OCI-LY7 (cell line): Measurements from ENCODE around the gene TSR1. TPM values are rescaled to one million over a fixed set of nuclear protein-coding genes. Genes with fewer than 3 reads are reported as not detected.
A peak's percentile ranks its signal among the peaks of the same experiment; 100 is the strongest.

Source experiments
- BruUV-seq: library from RNA; stranded (reverse); fragments of 400-500 nt; replicated peaks from 2 replicates; lab custom pipeline; 2021; lab: Mats Ljungman, UMichigan
- CTCF ChIA-PET: fragments of 300-600 bp; sonication (Branson Sonifier 250); formaldehyde crosslinking; loops from one replicate; lab custom pipeline; 2022; ENCODE audit warnings: antibody characterized with exemption; ENCODE audit not compliant: unreplicated experiment; lab: Charles Lee
- POLR2A ChIA-PET: fragments of 300-600 bp; sonication (Branson Sonifier 250); formaldehyde crosslinking; loops from one replicate; lab custom pipeline; 2022; ENCODE audit warnings: antibody characterized with exemption; lab: Charles Lee
- DNase-seq: peaks from one replicate; pipeline ENCODE4 v3.0.0-alpha.2; 2015; ENCODE audit warnings: low spot score
- H2AFZ ChIP-seq: fragments of 200-600 bp; sonication (generic), shearing (Covaris generic); 2 replicates; pipeline ENCODE4 v1.6.1; 2014; ENCODE audit warnings: mild to moderate bottlenecking, antibody characterized with exemption, low read length, moderate library complexity
- H3K27ac ChIP-seq: fragments of 200-600 bp; sonication (generic); 2 replicates; pipeline ENCODE4 v1.5.1; 2014; ENCODE audit warnings: mixed run types, low read depth, mild to moderate bottlenecking, moderate library complexity, low read length, inconsistent platforms; ENCODE audit not compliant: poor library complexity, severe bottlenecking
- H3K36me3 ChIP-seq: fragments of 200-600 bp; sonication (generic); 2 replicates; pipeline ENCODE4 v1.6.1; 2014; ENCODE audit warnings: mild to moderate bottlenecking, antibody characterized with exemption, low read length, moderate library complexity, mixed read lengths; ENCODE audit not compliant: insufficient read depth
- H3K4me1 ChIP-seq: fragments of 200-600 bp; sonication (generic); 2 replicates; pipeline ENCODE4 v1.5.1; 2014; ENCODE audit warnings: mild to moderate bottlenecking, low read length; ENCODE audit not compliant: insufficient read depth, poor library complexity, severe bottlenecking
- H3K4me2 ChIP-seq: fragments of 200-600 bp; sonication (generic); 2 replicates; pipeline ENCODE4 v1.6.1; 2014; ENCODE audit warnings: mild to moderate bottlenecking, low read length
- H3K4me3 ChIP-seq: fragments of 200-600 bp; sonication (generic); 2 replicates; pipeline ENCODE4 v1.5.1; 2014; ENCODE audit warnings: mild to moderate bottlenecking, low read depth, low read length; ENCODE audit not compliant: poor library complexity, severe bottlenecking
- H3K79me2 ChIP-seq: fragments of 200-600 bp; sonication (generic); 2 replicates; pipeline ENCODE4 v1.6.1; 2016; ENCODE audit warnings: low read depth, mild to moderate bottlenecking, low read length, moderate library complexity, mixed read lengths; ENCODE audit not compliant: insufficient read depth
- H3K9me2 ChIP-seq: fragments of 200-600 bp; sonication (generic); 2 replicates; pipeline ENCODE4 v1.6.1; 2016; ENCODE audit warnings: mild to moderate bottlenecking, low read length, mixed read lengths; ENCODE audit not compliant: insufficient read depth
- H3K9me3 ChIP-seq: fragments of 200-600 bp; sonication (generic); 2 replicates; pipeline ENCODE4 v1.6.1; 2014; ENCODE audit warnings: mild to moderate bottlenecking, mixed run types, low read length, mixed read lengths
- H4K20me1 ChIP-seq: fragments of 200-600 bp; sonication (generic); 2 replicates; pipeline ENCODE4 v1.6.1; 2014; ENCODE audit warnings: mild to moderate bottlenecking, antibody characterized with exemption, low read length, moderate library complexity, mixed read lengths; ENCODE audit not compliant: insufficient read depth
- EZH2phosphoT487 ChIP-seq: fragments of 200-600 bp; sonication (generic); IDR thresholded peaks from 2 replicates; pipeline ENCODE4 v1.6.1; 2018; ENCODE audit warnings: low read depth, borderline replicate concordance, mild to moderate bottlenecking, mixed run types, antibody characterized with exemption, low read length, moderate library complexity, mixed read lengths
- intact Hi-C: fragments of 100-400 bp; cut with micrococcal nuclease; formaldehyde crosslinking; loops from one replicate; pipeline ENCODE4 v1.10.0; 2022; ENCODE audit not compliant: unreplicated experiment
- total RNA-seq, 2 experiments: library from RNA; depleted of rRNA in 1 of 2; stranded (reverse); fragments of >200 nt in 1 of 2; shearing (Covaris generic) in 1 of 2; gene quantifications; 2 replicates each; pipeline ENCODE4 v1.2.3, GENCODE V29; 2014 to 2022
- TF ChIP-seq, protein P1 (sequence below): fragments of 200-600 bp; sonication (generic); conservative IDR thresholded peaks from 2 replicates; pipeline ENCODE4 v1.5.1; 2014; ENCODE audit warnings: mild to moderate bottlenecking, antibody characterized with exemption, low read length, moderate library complexity, mixed read lengths

TSR1 gene
- total RNA-seq, 2 experiments from 2014 or later = 58.7 to 85.8 TPM

DNA sequence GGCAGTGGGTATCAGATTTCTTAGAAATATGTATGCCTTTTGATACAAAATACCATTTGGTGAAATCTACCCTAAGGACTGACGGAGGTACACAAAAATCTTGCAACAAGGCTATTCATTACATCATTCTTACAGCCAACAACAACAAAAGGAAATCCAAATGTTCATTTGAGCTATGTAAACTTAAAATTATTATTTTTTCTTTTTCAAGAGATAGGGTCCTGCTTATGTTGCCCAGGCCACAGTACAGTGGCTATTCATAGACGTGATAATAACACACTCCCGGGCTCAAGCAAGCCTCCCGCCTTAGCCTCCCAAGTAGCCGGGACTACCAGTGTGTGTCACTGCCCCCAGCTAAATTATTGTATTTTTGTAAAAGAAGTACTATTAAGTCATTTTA is 23.5 kb downstream of the TSR1 start:
- Histone ChIP-seq H3K4me3 (no peak overlapping the region), H3K9me3 (no peaks in the 10 kb centered on the region), H3K9me2 (no peaks in the 10 kb centered on the region), H3K4me2 (no peak overlapping the region), H3K79me2 (no peaks in the 10 kb centered on the region), H3K36me3 (no peaks in the 10 kb centered on the region), H3K4me1 (no peaks in the 10 kb centered on the region), H4K20me1 (no peaks in the 10 kb centered on the region), H3K27ac (no peak overlapping the region), H2AFZ (no peak overlapping the region)
- DNase-seq = no peak
- POLR2A ChIA-PET = interaction anchor here (0.6 kb wide), 1 partner anchor 34 kb away, joined by 3 read pairs; no protein-coding TSS in a partner anchor
- no TSS peak for BruUV-seq
- CTCF ChIA-PET = interaction anchor here (0.6 kb wide), 1 partner anchor 64 kb away, joined by 3 read pairs; no protein-coding TSS in a partner anchor
- intact Hi-C loops = no loop called here
- no peak for TF ChIP-seq EZH2phosphoT487
- TF ChIP-seq, protein P1, sequence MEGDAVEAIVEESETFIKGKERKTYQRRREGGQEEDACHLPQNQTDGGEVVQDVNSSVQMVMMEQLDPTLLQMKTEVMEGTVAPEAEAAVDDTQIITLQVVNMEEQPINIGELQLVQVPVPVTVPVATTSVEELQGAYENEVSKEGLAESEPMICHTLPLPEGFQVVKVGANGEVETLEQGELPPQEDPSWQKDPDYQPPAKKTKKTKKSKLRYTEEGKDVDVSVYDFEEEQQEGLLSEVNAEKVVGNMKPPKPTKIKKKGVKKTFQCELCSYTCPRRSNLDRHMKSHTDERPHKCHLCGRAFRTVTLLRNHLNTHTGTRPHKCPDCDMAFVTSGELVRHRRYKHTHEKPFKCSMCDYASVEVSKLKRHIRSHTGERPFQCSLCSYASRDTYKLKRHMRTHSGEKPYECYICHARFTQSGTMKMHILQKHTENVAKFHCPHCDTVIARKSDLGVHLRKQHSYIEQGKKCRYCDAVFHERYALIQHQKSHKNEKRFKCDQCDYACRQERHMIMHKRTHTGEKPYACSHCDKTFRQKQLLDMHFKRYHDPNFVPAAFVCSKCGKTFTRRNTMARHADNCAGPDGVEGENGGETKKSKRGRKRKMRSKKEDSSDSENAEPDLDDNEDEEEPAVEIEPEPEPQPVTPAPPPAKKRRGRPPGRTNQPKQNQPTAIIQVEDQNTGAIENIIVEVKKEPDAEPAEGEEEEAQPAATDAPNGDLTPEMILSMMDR = no peak

DNA sequence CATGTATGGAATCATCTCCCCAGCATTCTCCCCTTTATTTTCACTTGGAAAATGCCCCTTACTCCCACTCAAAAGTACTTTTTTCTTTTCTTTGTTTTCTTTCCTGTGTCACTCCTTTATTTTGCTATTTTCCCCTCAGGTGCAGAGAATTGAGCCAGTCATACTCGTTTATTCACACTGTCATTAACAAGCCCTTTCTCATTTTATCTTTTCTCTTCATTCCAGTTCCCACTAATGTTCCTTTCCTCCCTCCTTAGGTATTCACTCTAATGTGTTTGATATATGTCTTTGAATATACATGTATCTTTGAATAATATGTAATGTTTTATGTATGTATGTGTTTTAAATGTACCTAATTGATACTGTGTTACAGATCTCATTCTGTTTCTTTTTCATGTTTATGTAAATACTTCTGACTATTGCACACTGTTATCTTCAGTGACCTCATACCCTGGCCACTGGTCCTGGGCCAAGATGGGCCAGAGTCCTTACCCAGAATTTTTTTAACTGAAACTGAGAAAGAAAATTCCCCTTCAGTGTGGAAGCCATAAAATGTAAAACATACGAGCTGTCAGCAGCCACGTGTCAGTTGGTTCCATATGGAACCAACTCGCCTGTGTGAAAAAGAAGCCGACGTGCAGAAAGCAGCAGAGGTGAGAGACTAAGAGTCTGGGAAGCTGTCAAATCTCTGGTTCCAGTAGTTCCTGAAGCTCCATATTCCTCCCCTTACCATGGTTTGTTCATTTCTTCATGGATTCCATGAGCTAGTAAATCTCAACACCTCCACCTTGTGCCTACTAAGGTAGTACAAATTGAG is 26.7 kb downstream of the TSR1 start:
- Histone ChIP-seq H3K4me1 (peaks cover 4% of the 10 kb centered on the region), H3K9me3 (no peaks in the 10 kb centered on the region), H2AFZ (no peak overlapping the region), H3K9me2 (no peaks in the 10 kb centered on the region), H3K79me2 (peaks cover 3% of the 10 kb centered on the region; the same call in 1 of the 2 replicates), H4K20me1 (no peaks in the 10 kb centered on the region), H3K36me3 (no peaks in the 10 kb centered on the region), H3K27ac (no peak overlapping the region), H3K4me3 (no peak overlapping the region), H3K4me2 (no peak overlapping the region)
- intact Hi-C loops = no loop called here
- TF ChIP-seq, protein P1 = no peak
- TF ChIP-seq EZH2phosphoT487 = no peak
- no peak for DNase-seq
- CTCF ChIA-PET = no interaction called here
- BruUV-seq = no TSS peak
- POLR2A ChIA-PET = no interaction called here

DNA sequence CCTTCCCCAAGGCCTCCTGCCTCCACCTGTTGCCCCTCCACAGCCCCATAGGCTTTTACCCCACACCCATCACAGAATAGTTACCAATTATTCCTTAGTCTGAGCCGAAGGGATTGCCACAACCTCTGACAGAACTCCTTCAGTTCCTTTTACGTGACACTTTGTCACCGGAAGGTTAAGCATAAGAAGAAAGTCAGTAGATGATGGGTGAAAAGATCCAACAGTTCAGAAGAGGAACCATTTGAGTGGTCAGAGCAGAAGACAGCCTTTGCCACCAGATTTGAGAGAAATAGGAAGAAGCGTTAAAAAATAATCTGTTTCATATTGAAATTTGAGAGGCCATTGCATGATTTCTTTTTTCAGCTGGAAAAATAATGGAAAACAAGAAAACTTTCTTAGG is 31.3 kb downstream of the TSR1 start:
- H3K9me2 ChIP-seq = no peaks in the 10 kb centered on the region
- no peak for DNase-seq
- TF ChIP-seq EZH2phosphoT487 = no peak
- TF ChIP-seq, protein P1 = no peak
- H3K36me3 ChIP-seq = peaks cover 8% of the 10 kb centered on the region; the same call in 1 of the 2 replicates
- no peaks in the 10 kb centered on the region for H3K9me3 ChIP-seq
- TSS peak; percentile 88 for BruUV-seq
- no peak overlapping the region for H3K27ac ChIP-seq
- H3K4me1 ChIP-seq = peaks cover 16% of the 10 kb centered on the region
- H4K20me1 ChIP-seq = no peaks in the 10 kb centered on the region
- ChIA-PET POLR2A (interaction anchor here (0.9 kb wide), 1 partner anchor 28 kb away, joined by 3 read pairs; no protein-coding TSS in a partner anchor), CTCF (no interaction called here)
- H2AFZ ChIP-seq = no peak overlapping the region
- intact Hi-C loops = no loop called here
- H3K79me2 ChIP-seq = peaks cover 28% of the 10 kb centered on the region
- no peak overlapping the region for H3K4me2 ChIP-seq
- no peak overlapping the region for H3K4me3 ChIP-seq
